K562 (cell line): ENCODE data around the gene ICE2. TPM values are rescaled to one million over a fixed set of nuclear protein-coding genes. Genes with fewer than 3 reads are reported as not detected.
A peak's percentile ranks its signal among the peaks of the same experiment; 100 is the strongest.

Experiments used
- ARID1B ChIP-seq: fragments of 450-650 bp; IDR thresholded peaks from 2 replicates; pipeline ENCODE4 v1.6.1; 2016; ENCODE audit warnings: antibody characterized with exemption, mild to moderate bottlenecking, inconsistent platforms
- CEBPB ChIP-seq: fragments of 450-650 bp; IDR thresholded peaks from 2 replicates; pipeline ENCODE4 v1.6.1; 2016; ENCODE audit warnings: missing genetic modification characterization, missing compliant biosample characterization
- GABPA ChIP-seq: fragments of 200-800 bp; sonication (Bioruptor generic); conservative IDR thresholded peaks from 2 replicates; pipeline ENCODE4 v1.6.1; 2016; ENCODE audit warnings: low read depth, missing genetic modification characterization, missing compliant biosample characterization
- KAT2B ChIP-seq: IDR thresholded peaks from one replicate; pipeline ENCODE4 v1.6.1; 2012; ENCODE audit warnings: low read depth, mild to moderate bottlenecking, control low read depth, inconsistent platforms, low read length, moderate library complexity
- LARP7 ChIP-seq: fragments of 450-650 bp; IDR thresholded peaks from 2 replicates; pipeline ENCODE4 v1.6.1; 2016
- PTTG1 ChIP-seq: fragments of 450-650 bp; IDR thresholded peaks from 2 replicates; pipeline ENCODE4 v1.6.1; 2016; ENCODE audit warnings: low read depth, mild to moderate bottlenecking, missing genetic modification characterization, missing compliant biosample characterization
- SP1 ChIP-seq: sonication (generic); formaldehyde crosslinking; IDR thresholded peaks from 2 replicates; pipeline ENCODE4 v1.8.1; 2022; ENCODE audit warnings: mild to moderate bottlenecking, missing genetic modification reagents
- TRIM25 ChIP-seq: fragments of 450-650 bp; IDR thresholded peaks from 2 replicates; pipeline ENCODE4 v1.7.0; 2016; ENCODE audit warnings: borderline replicate concordance
- ZBTB40 ChIP-seq, 2 experiments: fragments of 450-650 bp in 1 of 2; sonication (generic) in 1 of 2; formaldehyde crosslinking in 1 of 2; IDR thresholded peaks; 2 replicates each; pipeline versions ENCODE4 v1.7.1 to v1.9.0; 2016 to 2022; ENCODE audit warnings: inconsistent platforms in 1 of 2, mild to moderate bottlenecking in 1 of 2, missing genetic modification reagents in 1 of 2
- polyA plus RNA-seq, 8 experiments: library from polyadenylated mRNA; depleted of rRNA in 4 of 8; stranded (reverse) in 5 of 8; unstranded in 3 of 8; fragments of >200 nt; fragmentation: Nextera tagmentation in 2 of 8; fragmentation: Illumina TruSeq in 1 of 8; extraction: Ambion mirVana in 2 of 8; extraction: Trizol in 1 of 8; gene quantifications; 2 replicates each; pipeline versions ENCODE4 v1.2.1 to v1.2.3, GENCODE V29; 2011 to 2014; ENCODE audit warnings: inconsistent platforms in 1 of 8, missing spikeins in 1 of 8
- total RNA-seq, 7 experiments: library from RNA; depleted of rRNA in 6 of 7; stranded (reverse); fragments of >200 nt in 6 of 7; fragmentation: Illumina TruSeq in 2 of 7; extraction: Trizol in 2 of 7; gene quantifications; 2 replicates each; pipeline versions ENCODE4 v1.2.1 to v1.2.3, GENCODE V29; 2011 to 2021; ENCODE audit warnings: low replicate concordance in 1 of 7

Gene ICE2
- total and polyA plus RNA-seq, 9 of the 15 experiments (the other 6 are each of a cell fraction or from before 2014, with no cell fraction given), result 21.8 to 87.9 (median 58.1) TPM

- TF ChIP-seq ZBTB40 (IDR thresholded peaks at IDR 0.05) (peak; percentile 50; the same call in 1 of the 2 replicates), ZBTB40 (CRISPR knock-in tag; IDR thresholded peaks at IDR 0.05) (no peak), ARID1B (no peak), SP1 (CRISPR knock-in tag) (no peak), KAT2B (no peak), CEBPB (peak; percentile 95), LARP7 (no peak), GABPA (peak; percentile 45), TRIM25 (no peak), PTTG1 (tag) (no peak)
These were observed 70.4 kb downstream of the ICE2 start (continued) for GRCh38 chr15:60408463-60408981.
